ENCODE results near the gene DNER.

The DNER gene

GRCh38 chr2:229426464-229426863 is 287.9 kb downstream of the DNER start:
- no peak for DNase-seq

- DNase-seq: no peak
Measured at GRCh38 chr2:229425598-229425997, 288.8 kb downstream of the DNER start.

GRCh38 chr2:229422063-229422462 is 292.3 kb downstream of the DNER start:
- DNase-seq: no peak

- no peak for DNase-seq
Measured at GRCh38 chr2:229419158-229419557, 295.2 kb downstream of the DNER start.

- DNase-seq: no peak
Measured at GRCh38 chr2:229417916-229418315, 296.4 kb downstream of the DNER start.

- no peak for DNase-seq
Measured at GRCh38 chr2:229417176-229417575, 297.2 kb downstream of the DNER start.

GRCh38 chr2:229416116-229416694 is 298.1 kb downstream of the DNER start:
- DNase-seq: peak; percentile 10 to 34

- DNase-seq: no peak
Measured at GRCh38 chr2:229414631-229415030, 299.7 kb downstream of the DNER start.

- DNase-seq: no peak
Measured at GRCh38 chr2:229412686-229413085, 301.7 kb downstream of the DNER start.

- no peak for DNase-seq
Measured at GRCh38 chr2:229410946-229411345, 303.4 kb downstream of the DNER start.

- DNase-seq: no peak
Measured at GRCh38 chr2:229410264-229410663, 304.1 kb downstream of the DNER start.

- DNase-seq: no peak
Measured at GRCh38 chr2:229409751-229410181, 304.6 kb downstream of the DNER start.

GRCh38 chr2:229408962-229409361 is 305.4 kb downstream of the DNER start:
- DNase-seq: no peak

- peak; percentile 5 to 58 for DNase-seq
Measured at GRCh38 chr2:229408356-229408755, 306.0 kb downstream of the DNER start.

- DNase-seq: no peak
Measured at GRCh38 chr2:229407170-229407569, 307.2 kb downstream of the DNER start.

- no peak for DNase-seq
Measured at GRCh38 chr2:229405796-229406195, 308.6 kb downstream of the DNER start.

- no peak for DNase-seq
Measured at GRCh38 chr2:229403296-229403695, 311.1 kb downstream of the DNER start.

- no peak for DNase-seq
Measured at GRCh38 chr2:229401171-229401865, 313.0 kb downstream of the DNER start.

GRCh38 chr2:229393926-229394325 is 320.4 kb downstream of the DNER start:
- no peak for DNase-seq

- no peak for DNase-seq
Measured at GRCh38 chr2:229392196-229392595, 322.2 kb downstream of the DNER start.

- DNase-seq: no peak
Measured at GRCh38 chr2:229388731-229389130, 325.6 kb downstream of the DNER start.

- no peak for DNase-seq
Measured at GRCh38 chr2:229387866-229388265, 326.5 kb downstream of the DNER start.

GRCh38 chr2:229380101-229380625 is 334.2 kb downstream of the DNER start:
- no peak for DNase-seq

- no peak for DNase-seq
Measured at GRCh38 chr2:229378386-229378785, 336.0 kb downstream of the DNER start.

- DNase-seq: no peak
Measured at GRCh38 chr2:229376866-229377265, 337.5 kb downstream of the DNER start.

All from CD4-positive, alpha-beta T cell treated with Interferon alpha-2 for 1 hour (primary cell).